Heart left ventricle (tissue), 16 donors: ENCODE measurements around the gene SLC25A31. TPM values are rescaled to one million over a fixed set of nuclear protein-coding genes. Genes with fewer than 3 reads are reported as not detected.
A peak's percentile ranks its signal among the peaks of the same experiment; 100 is the strongest.

Experiments used
- ATAC-seq, 4 donors: fragments of 200-7000 bp; cut with Tn5 transposase; one replicate each; pipeline ENCODE4 v1.9.1; 2020 to 2022; ENCODE audit warnings: moderate library complexity in 4 of 4, mild to moderate bottlenecking in 3 of 4, moderate number of reproducible peaks in 1 of 4
- DNase-seq, 5 donors: peaks; one replicate each; pipeline ENCODE4 v3.0.0-alpha.2; 2020
- H3K27ac ChIP-seq, 12 donors: fragments of 200-600 bp; sonication (generic) in 4 of 12; one replicate each; pipeline versions ENCODE4 v1.5.0 to v1.8.0; 2016 to 2022; ENCODE audit warnings: mild to moderate bottlenecking in 2 of 12
- H3K27me3 ChIP-seq, 9 donors: fragments of 200-600 bp; sonication (generic) in 2 of 9; one replicate each; pipeline versions ENCODE4 v1.5.1 to v1.8.0; 2016 to 2022; ENCODE audit warnings: mild to moderate bottlenecking in 3 of 9
- H3K36me3 ChIP-seq, 9 donors: fragments of 200-600 bp; sonication (generic) in 2 of 9; one replicate each; pipeline versions ENCODE4 v1.5.0 to v1.8.0; 2018 to 2022; ENCODE audit warnings: mild to moderate bottlenecking in 2 of 9
- H3K4me1 ChIP-seq, 12 donors: fragments of 200-600 bp; sonication (generic) in 4 of 12; one replicate each; pipeline versions ENCODE4 v1.5.0 to v1.8.0; 2016 to 2022; ENCODE audit warnings: mild to moderate bottlenecking in 3 of 12
- H3K4me3 ChIP-seq, 12 donors: fragments of 200-600 bp; sonication (generic) in 4 of 12; one replicate each; pipeline versions ENCODE4 v1.5.0 to v1.8.0; 2017 to 2022; ENCODE audit warnings: mild to moderate bottlenecking in 9 of 12, moderate library complexity in 4 of 12
- H3K9me3 ChIP-seq, 12 donors: fragments of 200-600 bp; sonication (generic) in 4 of 12; one replicate each; pipeline versions ENCODE4 v1.5.0 to v1.8.0; 2016 to 2022; ENCODE audit warnings: mild to moderate bottlenecking in 1 of 12
- POLR2A ChIP-seq, 2 donors: fragments of 450-650 bp; IDR thresholded peaks; one replicate each; pipeline ENCODE4 v1.6.1; 2017; ENCODE audit warnings: antibody characterized with exemption in 2 of 2, mild to moderate bottlenecking in 2 of 2, moderate library complexity in 2 of 2
- WGBS, 4 donors: extraction: QIAGEN DNeasy Blood & Tissue Kit in 2 of 4; methylation state at CpG; one replicate each; pipeline versions ENCODE4 v1.1.5 to v1.1.7; 2013 to 2018; 5-methylcytosine and 5-hydroxymethylcytosine counted together
- intact Hi-C, 10 donors: fragments of 100-400 bp; cut with DNase I; formaldehyde crosslinking; loops; one replicate each; pipeline versions ENCODE4 v1.11.1 to v1.14.2; 2022
- polyA plus RNA-seq, 2 donors: library from polyadenylated mRNA; stranded (reverse); fragments of 200-250 nt; gene quantifications; one replicate each; pipeline ENCODE4 v1.2.3, GENCODE V29; 2013
- total RNA-seq, 9 donors: library from RNA; depleted of rRNA in 2 of 9; stranded (reverse); fragments of >200 nt in 2 of 9; fragmentation: NEBNext Ultra II Directional in 3 of 9; extraction: Animal tissue kit (Norgen Biotek cat#: 25700) in 3 of 9; gene quantifications; one replicate each; pipeline versions ENCODE4 v1.1.0 to v1.2.4, GENCODE V29; 2016 to 2023
- TF ChIP-seq, protein P1 (sequence below), 12 donors: fragments of 200-600 bp; sonication (generic) in 4 of 12; IDR thresholded peaks; one replicate each; pipeline versions ENCODE4 v1.5.0 to v1.8.0; 2018 to 2022; ENCODE audit warnings: antibody characterized with exemption in 12 of 12, mild to moderate bottlenecking in 5 of 12
- donor health status: ischemic (EF 13 %, LVEDD 7.1; RV severe dilation, severe dysfunction).
- donor health status: healthy with polysubstance abuse.
- donor health status: DM: no; HTN: yes; CAD: no.
- donor health status: DM: no; HTN: no; CAD: no.
- donor health status: ischemic (EF 25% LVEDD 6.9; RV normal size, moderate dysfunction).
- donor health status: ischemic (EF 25% LVEDD 5.7; RV mildly dilated, moderate dysfunction).
- donor health status: healthy.
- donor health status: DM: yes; HTN: yes; CAD: no.
- donor health status: ischemic (EF 35%, LVEDD 5.7; RV mildly dilated, moderate dysfunction).
- donor health status: nonischemic (EF 11% LVEDD 7.7; RV severe dilation, severe dysfunction).
- donor health status: DM: yes; HTN: yes; CAD: no.
- donor health status: PGD.
- donor health status: ischemic (EF 29% LVEDD 5.4; RV normal size, mild dysfunction).
- donor health status: nonischemic (EF 23%, LVEDD 6.1; RV moderate dilation, normal function).

Gene SLC25A31
- total and polyA plus RNA-seq, 11 donors: not detected

DNA sequence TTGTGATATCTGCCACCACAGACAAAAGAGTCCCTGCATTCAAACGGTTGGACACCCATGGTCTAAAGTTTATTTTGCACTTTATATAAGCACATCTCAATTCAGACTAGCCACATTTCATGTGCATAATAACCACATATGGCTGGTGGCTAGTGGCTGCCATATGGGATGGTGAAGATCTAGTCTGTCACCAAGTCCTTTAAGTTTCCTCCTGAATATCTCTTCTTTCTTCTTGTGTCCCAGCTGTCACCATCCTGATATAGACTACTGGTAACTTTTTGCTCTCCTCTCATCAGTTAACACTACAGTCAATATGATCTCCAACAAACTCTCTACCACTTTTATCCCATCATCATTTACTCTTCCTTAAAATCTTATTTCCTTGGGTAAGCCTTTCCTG is 61.2 kb downstream of the SLC25A31 start:
- no peak for TF ChIP-seq POLR2A (IDR thresholded peaks at IDR 0.05)
- TF ChIP-seq, protein P1, sequence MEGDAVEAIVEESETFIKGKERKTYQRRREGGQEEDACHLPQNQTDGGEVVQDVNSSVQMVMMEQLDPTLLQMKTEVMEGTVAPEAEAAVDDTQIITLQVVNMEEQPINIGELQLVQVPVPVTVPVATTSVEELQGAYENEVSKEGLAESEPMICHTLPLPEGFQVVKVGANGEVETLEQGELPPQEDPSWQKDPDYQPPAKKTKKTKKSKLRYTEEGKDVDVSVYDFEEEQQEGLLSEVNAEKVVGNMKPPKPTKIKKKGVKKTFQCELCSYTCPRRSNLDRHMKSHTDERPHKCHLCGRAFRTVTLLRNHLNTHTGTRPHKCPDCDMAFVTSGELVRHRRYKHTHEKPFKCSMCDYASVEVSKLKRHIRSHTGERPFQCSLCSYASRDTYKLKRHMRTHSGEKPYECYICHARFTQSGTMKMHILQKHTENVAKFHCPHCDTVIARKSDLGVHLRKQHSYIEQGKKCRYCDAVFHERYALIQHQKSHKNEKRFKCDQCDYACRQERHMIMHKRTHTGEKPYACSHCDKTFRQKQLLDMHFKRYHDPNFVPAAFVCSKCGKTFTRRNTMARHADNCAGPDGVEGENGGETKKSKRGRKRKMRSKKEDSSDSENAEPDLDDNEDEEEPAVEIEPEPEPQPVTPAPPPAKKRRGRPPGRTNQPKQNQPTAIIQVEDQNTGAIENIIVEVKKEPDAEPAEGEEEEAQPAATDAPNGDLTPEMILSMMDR (IDR thresholded peaks at IDR 0.05): no peak

DNA sequence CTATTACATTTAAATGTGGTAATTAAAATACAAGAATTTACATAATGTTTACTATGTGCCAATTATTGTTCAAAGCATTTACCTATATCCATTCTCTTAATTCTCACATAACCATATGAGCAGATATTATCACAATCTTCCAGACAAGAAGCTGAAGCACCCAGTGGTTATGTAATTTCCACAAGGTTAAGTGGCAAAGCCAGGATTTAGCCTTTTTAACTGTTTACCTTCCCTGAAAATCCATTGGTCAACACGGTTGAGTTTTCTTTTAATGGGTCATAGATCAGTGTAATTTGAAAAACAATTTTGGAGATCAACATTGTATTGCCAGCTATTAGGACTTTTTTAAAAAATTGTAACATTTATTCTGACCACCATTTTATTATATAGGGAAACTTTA is 63.3 kb downstream of the SLC25A31 start:
- intact Hi-C loops: no loop called here
- H3K27me3 ChIP-seq: no peaks in the 10 kb centered on the region

More for the DNA sequence above, 61.2 kb downstream of the SLC25A31 start:
- Histone ChIP-seq H3K36me3 (no peaks in the 10 kb centered on the region), H3K4me3 (no peak overlapping the region), H3K27me3 (no peaks in the 10 kb centered on the region), H3K27ac (no peak overlapping the region), H3K4me1 (no peaks in the 10 kb centered on the region), H3K9me3 (no peaks in the 10 kb centered on the region)
- DNase-seq (no peak), ATAC-seq (no peak)
- intact Hi-C loops: no loop called here
- WGBS, 4 donors: 71 to 97% (median 74%) methylated on average over 1 of the region's 1 CpG

DNA sequence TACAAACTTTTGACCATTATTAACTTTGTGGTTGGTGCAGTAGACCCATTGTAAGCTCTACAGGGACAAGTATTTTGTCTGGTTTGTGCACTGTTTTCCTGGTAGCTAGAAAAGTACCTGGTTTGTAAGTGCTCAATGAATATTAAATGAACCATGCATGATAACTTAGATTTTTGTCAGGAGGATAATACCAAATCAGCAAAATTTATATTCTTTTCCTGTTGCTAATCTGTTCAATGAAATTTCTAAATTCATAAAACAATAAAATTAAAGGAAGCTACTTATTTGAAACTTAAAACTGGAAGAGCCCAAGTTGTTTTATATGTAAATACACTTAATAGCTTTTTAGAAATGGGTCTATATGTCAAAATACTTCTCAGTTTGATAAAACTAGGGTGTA is 69.5 kb downstream of the SLC25A31 start:
- no peak overlapping the region for H3K27ac ChIP-seq
- no peaks in the 10 kb centered on the region for H3K27me3 ChIP-seq
- H3K9me3 ChIP-seq: no peaks in the 10 kb centered on the region
- intact Hi-C loops: loop anchor here in 1 of 10 donors (10.0 kb wide), 1 partner anchor 175 kb away; no protein-coding TSS in a partner anchor
- no peak for ATAC-seq
- TF ChIP-seq, protein P1 (IDR thresholded peaks at IDR 0.05): no peak
- no peak for TF ChIP-seq POLR2A (IDR thresholded peaks at IDR 0.05)
- DNase-seq: no peak
- peaks cover 0 to 61% (median 0%) of the 10 kb centered on the region in 9 donors for H3K36me3 ChIP-seq
- no peaks in the 10 kb centered on the region for H3K4me1 ChIP-seq
- no peak overlapping the region for H3K4me3 ChIP-seq

More for the DNA sequence above, 63.3 kb downstream of the SLC25A31 start:
- Histone ChIP-seq H3K4me1 (no peaks in the 10 kb centered on the region), H3K9me3 (no peaks in the 10 kb centered on the region), H3K36me3 (peaks cover 0 to 7% (median 0%) of the 10 kb centered on the region in 9 donors), H3K4me3 (no peak overlapping the region), H3K27ac (no peak overlapping the region)
- TF ChIP-seq POLR2A (IDR thresholded peaks at IDR 0.05): no peak
- ATAC-seq: no peak
- 72 to 87% (median 82%) methylated on average over 1 of the region's 1 CpG for WGBS, 4 donors
- no peak for DNase-seq

- H3K4me1 ChIP-seq: no peaks in the 10 kb centered on the region
- H3K4me3 ChIP-seq: no peak overlapping the region
- no peaks in the 10 kb centered on the region for H3K9me3 ChIP-seq
- TF ChIP-seq, protein P1 (IDR thresholded peaks at IDR 0.05): peak in 1 of 12 donors; percentile 3
- no peak for TF ChIP-seq POLR2A (IDR thresholded peaks at IDR 0.05)
- intact Hi-C loops: loop anchor here in 1 of 10 donors (10.0 kb wide), 1 partner anchor 166 kb away; no protein-coding TSS in a partner anchor
- ATAC-seq (no peak), DNase-seq (no peak)
- WGBS, 4 donors: 82 to 88% (median 85%) methylated on average over 6 of the region's 6 CpGs
- no peak overlapping the region for H3K27ac ChIP-seq
- H3K27me3 ChIP-seq: no peaks in the 10 kb centered on the region
- peaks cover 0 to 81% (median 7%) of the 10 kb centered on the region in 9 donors for H3K36me3 ChIP-seq
Observed at GRCh38 chr4:127809173-127809800, 79.1 kb downstream of the SLC25A31 start.

GRCh38 chr4:127810551-127810950 is 80.4 kb downstream of the SLC25A31 start:
- Histone ChIP-seq H3K27me3 (no peaks in the 10 kb centered on the region), H3K4me1 (no peaks in the 10 kb centered on the region), H3K27ac (no peak overlapping the region), H3K4me3 (no peak overlapping the region), H3K36me3 (peaks cover 0 to 68% (median 4%) of the 10 kb centered on the region in 9 donors), H3K9me3 (no peaks in the 10 kb centered on the region)
- TF ChIP-seq, protein P1 (IDR thresholded peaks at IDR 0.05): no peak
- WGBS, 4 donors: 95 to 98% (median 96%) methylated on average over 3 of the region's 3 CpGs
- intact Hi-C loops: no loop called here
- no peak for ATAC-seq
- DNase-seq: no peak
